K562 (cell line): Measurements from ENCODE around the gene CAMK2N1. TPM values are rescaled to one million over a fixed set of nuclear protein-coding genes. Genes with fewer than 3 reads are reported as not detected.

Experiments used
- ATF1 ChIP-seq, 2 experiments: fragments of 450-650 bp in 1 of 2; IDR thresholded peaks; 2 replicates each; pipeline ENCODE4 v1.6.1; 2016; ENCODE audit warnings: missing compliant biosample characterization in 1 of 2, missing genetic modification characterization in 1 of 2
- E2F8 ChIP-seq: fragments of 450-650 bp; IDR thresholded peaks from 2 replicates; pipeline ENCODE4 v1.7.1; 2018; ENCODE audit warnings: mild to moderate bottlenecking, low read depth; ENCODE audit not compliant: partially characterized antibody
- ERF ChIP-seq: fragments of 450-650 bp; formaldehyde crosslinking; IDR thresholded peaks from 2 replicates; pipeline ENCODE4 v1.4.0; 2020; ENCODE audit warnings: mild to moderate bottlenecking, mixed read lengths
- ETV1 ChIP-seq: fragments of 450-650 bp; conservative IDR thresholded peaks from 2 replicates; pipeline ENCODE4 v1.6.1; 2016; ENCODE audit warnings: missing genetic modification characterization, control low read depth, low read depth, missing compliant biosample characterization
- ETV5 ChIP-seq: sonication (generic); formaldehyde crosslinking; IDR thresholded peaks from 2 replicates; pipeline ENCODE4 v1.4.0; 2020; ENCODE audit warnings: low read depth, mild to moderate bottlenecking, missing genetic modification reagents
- KDM4B ChIP-seq, 2 experiments: fragments of 450-650 bp in 1 of 2; sonication (generic) in 1 of 2; IDR thresholded peaks; 2 replicates each; pipeline ENCODE4 v1.6.1; 2016 to 2017; ENCODE audit warnings: borderline replicate concordance in 2 of 2, antibody characterized with exemption in 1 of 2, low read depth in 1 of 2, mild to moderate bottlenecking in 1 of 2
- NFRKB ChIP-seq: fragments of 450-650 bp; IDR thresholded peaks from 2 replicates; pipeline ENCODE4 v1.6.1; 2016; ENCODE audit warnings: low read depth
- POLR2G ChIP-seq: fragments of 200-400 bp; formaldehyde crosslinking; IDR thresholded peaks from 2 replicates; pipeline ENCODE4 v1.6.1; 2017; ENCODE audit warnings: low read depth, mild to moderate bottlenecking, antibody characterized with exemption, low read length, moderate library complexity
- RBFOX2 ChIP-seq: fragments of 200-400 bp; formaldehyde crosslinking; IDR thresholded peaks from 2 replicates; pipeline ENCODE4 v1.6.1; 2017; ENCODE audit warnings: low read depth, mild to moderate bottlenecking, low read length, moderate library complexity
- TAF1 ChIP-seq: IDR thresholded peaks from 2 replicates; pipeline ENCODE4 v1.6.1; 2011; ENCODE audit warnings: mild to moderate bottlenecking, low read length, moderate library complexity; ENCODE audit not compliant: insufficient read depth, control insufficient read depth, severe bottlenecking; ENCODE audit errors: extremely low read depth
- TAF15 ChIP-seq: fragments of 200-400 bp; formaldehyde crosslinking; IDR thresholded peaks from 2 replicates; pipeline ENCODE4 v1.6.1; 2017; ENCODE audit warnings: mild to moderate bottlenecking, low read depth, low read length, moderate library complexity
- ZFPM2 ChIP-seq: fragments of 250-450 bp; sonication (Bioruptor Pico); IDR thresholded peaks from 2 replicates; pipeline ENCODE4 v1.5.1; 2022; ENCODE audit warnings: mild to moderate bottlenecking
- ZNF232 ChIP-seq: sonication (generic); formaldehyde crosslinking; IDR thresholded peaks from 2 replicates; pipeline ENCODE4 v1.8.0; 2022; ENCODE audit warnings: mild to moderate bottlenecking, missing genetic modification reagents
- ZNF668 ChIP-seq: fragments of 250-450 bp; sonication (Bioruptor Pico); IDR thresholded peaks from 2 replicates; pipeline ENCODE4 v1.8.0; 2022; ENCODE audit warnings: mild to moderate bottlenecking, inconsistent platforms
- ZNF778 ChIP-seq: fragments of 450-650 bp; formaldehyde crosslinking; IDR thresholded peaks from 2 replicates; pipeline ENCODE4 v1.4.0; 2020; ENCODE audit warnings: mild to moderate bottlenecking, moderate library complexity
- polyA plus RNA-seq, 8 experiments: library from polyadenylated mRNA; depleted of rRNA in 4 of 8; stranded (reverse) in 5 of 8; unstranded in 3 of 8; fragments of >200 nt; fragmentation: Nextera tagmentation in 2 of 8; fragmentation: Illumina TruSeq in 1 of 8; extraction: Ambion mirVana in 2 of 8; extraction: Trizol in 1 of 8; gene quantifications; 2 replicates each; pipeline versions ENCODE4 v1.2.1 to v1.2.3, GENCODE V29; 2011 to 2014; ENCODE audit warnings: inconsistent platforms in 1 of 8, missing spikeins in 1 of 8
- total RNA-seq, 7 experiments: library from RNA; depleted of rRNA in 6 of 7; stranded (reverse); fragments of >200 nt in 6 of 7; fragmentation: Illumina TruSeq in 2 of 7; extraction: Trizol in 2 of 7; gene quantifications; 2 replicates each; pipeline versions ENCODE4 v1.2.1 to v1.2.3, GENCODE V29; 2011 to 2021; ENCODE audit warnings: low replicate concordance in 1 of 7
- TF ChIP-seq, protein P1 (sequence below): fragments of 450-650 bp; IDR thresholded peaks from 2 replicates; pipeline ENCODE4 v1.6.1; 2017; ENCODE audit warnings: antibody characterized with exemption, mild to moderate bottlenecking
- TF ChIP-seq, protein P2 (sequence below): fragments of 250-450 bp; sonication (Bioruptor Pico); IDR thresholded peaks from 2 replicates; pipeline ENCODE4 v1.5.0; 2021; ENCODE audit warnings: mild to moderate bottlenecking, borderline replicate concordance

Gene CAMK2N1
- total and polyA plus RNA-seq, 9 of the 15 experiments (the other 6 are each of a cell fraction or from before 2014, with no cell fraction given), result 0.09 to 1.4 (median 0.34) TPM

GRCh38 chr1:20507564-20508410 is 21.8 kb upstream of the CAMK2N1 start, which contains the start of gene MUL1 (continued):
- TF ChIP-seq RBFOX2, result peak; percentile 90
- TF ChIP-seq ZNF668 (CRISPR knock-in tag), result no peak
- TF ChIP-seq POLR2G, result peak; percentile 87
- TF ChIP-seq ZNF232 (CRISPR knock-in tag), result peak; percentile 87
- TF ChIP-seq ZFPM2, result no peak
- TF ChIP-seq, protein P1, sequence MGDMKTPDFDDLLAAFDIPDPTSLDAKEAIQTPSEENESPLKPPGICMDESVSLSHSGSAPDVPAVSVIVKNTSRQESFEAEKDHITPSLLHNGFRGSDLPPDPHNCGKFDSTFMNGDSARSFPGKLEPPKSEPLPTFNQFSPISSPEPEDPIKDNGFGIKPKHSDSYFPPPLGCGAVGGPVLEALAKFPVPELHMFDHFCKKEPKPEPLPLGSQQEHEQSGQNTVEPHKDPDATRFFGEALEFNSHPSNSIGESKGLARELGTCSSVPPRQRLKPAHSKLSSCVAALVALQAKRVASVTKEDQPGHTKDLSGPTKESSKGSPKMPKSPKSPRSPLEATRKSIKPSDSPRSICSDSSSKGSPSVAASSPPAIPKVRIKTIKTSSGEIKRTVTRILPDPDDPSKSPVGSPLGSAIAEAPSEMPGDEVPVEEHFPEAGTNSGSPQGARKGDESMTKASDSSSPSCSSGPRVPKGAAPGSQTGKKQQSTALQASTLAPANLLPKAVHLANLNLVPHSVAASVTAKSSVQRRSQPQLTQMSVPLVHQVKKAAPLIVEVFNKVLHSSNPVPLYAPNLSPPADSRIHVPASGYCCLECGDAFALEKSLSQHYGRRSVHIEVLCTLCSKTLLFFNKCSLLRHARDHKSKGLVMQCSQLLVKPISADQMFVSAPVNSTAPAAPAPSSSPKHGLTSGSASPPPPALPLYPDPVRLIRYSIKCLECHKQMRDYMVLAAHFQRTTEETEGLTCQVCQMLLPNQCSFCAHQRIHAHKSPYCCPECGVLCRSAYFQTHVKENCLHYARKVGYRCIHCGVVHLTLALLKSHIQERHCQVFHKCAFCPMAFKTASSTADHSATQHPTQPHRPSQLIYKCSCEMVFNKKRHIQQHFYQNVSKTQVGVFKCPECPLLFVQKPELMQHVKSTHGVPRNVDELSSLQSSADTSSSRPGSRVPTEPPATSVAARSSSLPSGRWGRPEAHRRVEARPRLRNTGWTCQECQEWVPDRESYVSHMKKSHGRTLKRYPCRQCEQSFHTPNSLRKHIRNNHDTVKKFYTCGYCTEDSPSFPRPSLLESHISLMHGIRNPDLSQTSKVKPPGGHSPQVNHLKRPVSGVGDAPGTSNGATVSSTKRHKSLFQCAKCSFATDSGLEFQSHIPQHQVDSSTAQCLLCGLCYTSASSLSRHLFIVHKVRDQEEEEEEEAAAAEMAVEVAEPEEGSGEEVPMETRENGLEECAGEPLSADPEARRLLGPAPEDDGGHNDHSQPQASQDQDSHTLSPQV, result no peak
- 0 out of 2 replicates have a peak, but pooled peaks have one; percentile 44 for TF ChIP-seq NFRKB
- TF ChIP-seq ZNF778, result no peak
- TF ChIP-seq ETV1 (tag), result peak; percentile 96
- peak; percentile 87 for TF ChIP-seq ATF1 (CRISPR knock-in tag; IDR thresholded peaks at IDR 0.05)
- TF ChIP-seq ATF1 (tag; IDR thresholded peaks at IDR 0.05), result peak; percentile 99
- no peak for TF ChIP-seq TAF15
- TF ChIP-seq KDM4B (IDR thresholded peaks at IDR 0.05; ENCODE audit: borderline replicate concordance in 2 of 2, low read depth in 1 of 2), result peak in 1 of 2 experiments; percentile 98; a peak in 2 of 4 replicates
- TF ChIP-seq E2F8, result peak; percentile 96
- TF ChIP-seq ERF (CRISPR knock-in tag), result 0 out of 2 replicates have a peak, but pooled peaks have one; percentile 54
- TF ChIP-seq TAF1, result peak; percentile 58
- TF ChIP-seq ETV5 (CRISPR knock-in tag), result peak; percentile 97
- TF ChIP-seq, protein P2, sequence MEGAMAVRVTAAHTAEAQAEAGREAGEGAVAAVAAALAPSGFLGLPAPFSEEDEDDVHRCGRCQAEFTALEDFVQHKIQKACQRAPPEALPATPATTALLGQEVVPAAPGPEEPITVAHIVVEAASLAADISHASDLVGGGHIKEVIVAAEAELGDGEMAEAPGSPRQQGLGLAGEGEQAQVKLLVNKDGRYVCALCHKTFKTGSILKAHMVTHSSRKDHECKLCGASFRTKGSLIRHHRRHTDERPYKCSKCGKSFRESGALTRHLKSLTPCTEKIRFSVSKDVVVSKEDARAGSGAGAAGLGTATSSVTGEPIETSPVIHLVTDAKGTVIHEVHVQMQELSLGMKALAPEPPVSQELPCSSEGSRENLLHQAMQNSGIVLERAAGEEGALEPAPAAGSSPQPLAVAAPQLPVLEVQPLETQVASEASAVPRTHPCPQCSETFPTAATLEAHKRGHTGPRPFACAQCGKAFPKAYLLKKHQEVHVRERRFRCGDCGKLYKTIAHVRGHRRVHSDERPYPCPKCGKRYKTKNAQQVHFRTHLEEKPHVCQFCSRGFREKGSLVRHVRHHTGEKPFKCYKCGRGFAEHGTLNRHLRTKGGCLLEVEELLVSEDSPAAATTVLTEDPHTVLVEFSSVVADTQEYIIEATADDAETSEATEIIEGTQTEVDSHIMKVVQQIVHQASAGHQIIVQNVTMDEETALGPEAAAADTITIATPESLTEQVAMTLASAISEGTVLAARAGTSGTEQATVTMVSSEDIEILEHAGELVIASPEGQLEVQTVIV (CRISPR knock-in tag), result no peak
